Adrenal gland (tissue), 12 donors: ENCODE measurements around the gene RAD51D. TPM values are rescaled to one million over a fixed set of nuclear protein-coding genes. Genes with fewer than 3 reads are reported as not detected.

ENCODE experiments used
- DNase-seq, 7 donors: peaks; one replicate each; pipeline ENCODE4 v3.0.0-alpha.2; 2019 to 2020
- H3K27ac ChIP-seq, 5 donors: fragments of 200-600 bp; sonication (generic) in 4 of 5; 1 replicate in 3 of 5; 2 replicates in 2 of 5; pipeline versions ENCODE4 v1.5.1 to v1.8.0; 2016 to 2020; ENCODE audit warnings: mild to moderate bottlenecking in 1 of 5
- H3K27me3 ChIP-seq: fragments of 200-600 bp; 2 replicates; pipeline ENCODE4 v1.8.0; 2021
- H3K36me3 ChIP-seq, 2 donors: fragments of 200-600 bp; replicated peaks in 1 of 2; 1 replicate in 1 of 2; 2 replicates in 1 of 2; pipeline versions ENCODE4 v1.5.1 to v1.8.0; 2018 to 2022
- H3K4me1 ChIP-seq, 2 donors: fragments of 200-600 bp; replicated peaks in 1 of 2; 1 replicate in 1 of 2; 2 replicates in 1 of 2; pipeline versions ENCODE4 v1.5.1 to v1.8.0; 2018 to 2021
- H3K4me3 ChIP-seq, 4 donors: fragments of 200-600 bp; sonication (generic) in 3 of 4; one replicate each; pipeline ENCODE4 v1.5.1; 2016 to 2018
- H3K9me3 ChIP-seq, 3 donors: fragments of 200-600 bp; sonication (generic) in 1 of 3; replicated peaks in 1 of 3; 1 replicate in 2 of 3; 2 replicates in 1 of 3; pipeline versions ENCODE4 v1.5.1 to v1.8.0; 2016 to 2021
- CTCF ChIP-seq, 6 experiments: fragments of 450-650 bp in 4 of 6; fragments of 200-600 bp in 2 of 6; sonication (generic) in 1 of 6; IDR thresholded peaks; 1 replicate in 5 of 6; 2 replicates in 1 of 6; pipeline versions ENCODE4 v1.5.1 to v1.8.0; 2016 to 2021; ENCODE audit warnings: antibody characterized with exemption in 6 of 6, mild to moderate bottlenecking in 2 of 6, moderate library complexity in 1 of 6
- POLR2A ChIP-seq, 2 donors: fragments of 450-650 bp; IDR thresholded peaks; one replicate each; pipeline ENCODE4 v1.6.1; 2017; ENCODE audit warnings: antibody characterized with exemption in 2 of 2, mild to moderate bottlenecking in 2 of 2, moderate library complexity in 1 of 2
- WGBS, 4 donors: extraction: QIAGEN DNeasy Blood & Tissue Kit in 2 of 4; methylation state at CpG; one replicate each; pipeline versions ENCODE4 v1.1.5 to v1.1.7; 2013 to 2017; 5-methylcytosine and 5-hydroxymethylcytosine counted together
- intact Hi-C, 2 donors: fragments of 100-400 bp; cut with DNase I; formaldehyde crosslinking; loops; one replicate each; pipeline versions ENCODE4 v1.14.1 to v1.15.0; 2022 to 2023
- polyA plus RNA-seq, 3 donors: library from polyadenylated mRNA; stranded (reverse); fragments of 200-250 nt in 2 of 3; fragments of 350-450 nt in 1 of 3; fragmentation: Illumina TruSeq in 1 of 3; extraction: RNeasy Lipid Tissue Mini Kit (QIAGEN cat#74804) in 1 of 3; gene quantifications; one replicate each; pipeline ENCODE4 v1.2.3, GENCODE V29; 2013 to 2014
- total RNA-seq, 9 donors: library from RNA; depleted of rRNA in 4 of 9; stranded (reverse); fragments of >200 nt in 4 of 9; fragments of 120-200 nt in 1 of 9; fragmentation: NEBNext Ultra II Directional in 1 of 9; extraction: Animal tissue kit (Norgen Biotek cat#: 25700) in 1 of 9; gene quantifications; one replicate each; pipeline versions ENCODE4 v1.1.0 to v1.2.4, GENCODE V29; 2013 to 2023
- donor health status: healthy with polysubstance abuse.
- donor health status: Bipolar disorder and iron deficiency.
- donor health status: DM: yes; HTN: yes; CAD: no.
- donor health status: DM: no; HTN: no; CAD: no.
- donor health status: DM: no; HTN: no; CAD: no.
- donor health status: DM: yes; HTN: yes; CAD: no.

RAD51D gene
- total and polyA plus RNA-seq, 12 donors = 3.3 to 14.3 (median 5.8) TPM

GRCh38 chr17:35132816-35133550 lies 13.3 kb upstream of the RAD51D start:
- DNase-seq = no peak
- intact Hi-C loops = no loop called here
- Histone ChIP-seq H3K9me3 (no peaks in the 10 kb centered on the region), H3K36me3 (peaks cover 0 to 68% of the 10 kb centered on the region in 2 donors), H3K27me3 (no peaks in the 10 kb centered on the region), H3K4me1 (no peaks in the 10 kb centered on the region), H3K27ac (no peak overlapping the region), H3K4me3 (no peak overlapping the region)
- TF ChIP-seq POLR2A (IDR thresholded peaks at IDR 0.05) (no peak), CTCF (IDR thresholded peaks at IDR 0.05) (no peak)
- WGBS, 4 donors = 92 to 96% (median 94%) methylated on average over 19 to 22 of the region's 22 CpGs

- no peaks in the 10 kb centered on the region for H3K4me1 ChIP-seq
- TF ChIP-seq CTCF (IDR thresholded peaks at IDR 0.05) (no peak), POLR2A (IDR thresholded peaks at IDR 0.05) (no peak)
- intact Hi-C loops = no loop called here
- H3K27ac ChIP-seq = no peak overlapping the region
- DNase-seq = no peak
- peaks cover 0 to 59% of the 10 kb centered on the region in 2 donors for H3K36me3 ChIP-seq
- H3K9me3 ChIP-seq = no peaks in the 10 kb centered on the region
- no peaks in the 10 kb centered on the region for H3K27me3 ChIP-seq
- 72 to 88% (median 78%) methylated on average over 9 to 10 of the region's 10 CpGs for WGBS, 4 donors
- no peak overlapping the region for H3K4me3 ChIP-seq
These were observed 12.4 kb upstream of the RAD51D start for GRCh38 chr17:35132099-35132498.

- intact Hi-C loops = no loop called here
- TF ChIP-seq POLR2A (IDR thresholded peaks at IDR 0.05) (no peak), CTCF (IDR thresholded peaks at IDR 0.05) (no peak)
These were observed 10.7 kb upstream of the RAD51D start for GRCh38 chr17:35130392-35130791.

GRCh38 chr17:35129973-35130351 lies 10.3 kb upstream of the RAD51D start:
- Histone ChIP-seq H3K27ac (no peak overlapping the region), H3K4me1 (no peaks in the 10 kb centered on the region), H3K36me3 (peaks cover 0 to 38% of the 10 kb centered on the region in 2 donors), H3K4me3 (no peak overlapping the region), H3K27me3 (no peaks in the 10 kb centered on the region), H3K9me3 (no peaks in the 10 kb centered on the region)
- intact Hi-C loops = loop anchor here (10.0 kb wide), 1 partner anchor 585 kb away; no protein-coding TSS in a partner anchor
- DNase-seq = no peak
- TF ChIP-seq POLR2A (IDR thresholded peaks at IDR 0.05) (no peak), CTCF (IDR thresholded peaks at IDR 0.05) (no peak)
- WGBS, 4 donors = 86 to 96% (median 92%) methylated on average over 5 of the region's 5 CpGs

More at GRCh38 chr17:35130392-35130791, 10.7 kb upstream of the RAD51D start:
- Histone ChIP-seq H3K27ac (no peak overlapping the region), H3K4me3 (no peak overlapping the region), H3K36me3 (peaks cover 0 to 43% of the 10 kb centered on the region in 2 donors), H3K4me1 (no peaks in the 10 kb centered on the region), H3K27me3 (no peaks in the 10 kb centered on the region), H3K9me3 (no peaks in the 10 kb centered on the region)
- 90 to 100% (median 95%) methylated on average over 3 of the region's 3 CpGs for WGBS, 4 donors
- DNase-seq = no peak
